ENCODE data around the gene DEXI. TPM values are rescaled to one million over a fixed set of nuclear protein-coding genes. Genes with fewer than 3 reads are reported as not detected.

Gene DEXI
- total and polyA plus RNA-seq, 9 of the 15 experiments (the other 6 are each of a cell fraction or from before 2014, with no cell fraction given): 2.9 to 40.1 (median 22.0) TPM

- peak; percentile 79 for TF ChIP-seq VEZF1 (CRISPR knock-in tag; IDR thresholded peaks at IDR 0.05)
- TF ChIP-seq MYBL2 (IDR thresholded peaks at IDR 0.05; ENCODE audit: low read depth): no peak
- no peak for TF ChIP-seq MYBL2 (CRISPR knock-in tag; IDR thresholded peaks at IDR 0.05; ENCODE audit: borderline replicate concordance)
- peak; percentile 18 to 37; a peak in 1 of 4 replicates for TF ChIP-seq ZMIZ1 (IDR thresholded peaks at IDR 0.05; ENCODE audit: low read depth in 2 of 2, low read length in 2 of 2)
- no peak for TF ChIP-seq RFX1 (IDR thresholded peaks at IDR 0.05)
- TF ChIP-seq ID3 (CRISPR knock-in tag; IDR thresholded peaks at IDR 0.05): no peak
- TF ChIP-seq ID3 (tag; IDR thresholded peaks at IDR 0.05): peak; percentile 69; the same call in 1 of the 2 replicates
- no peak for TF ChIP-seq ZNF561 (CRISPR knock-in tag; conservative IDR thresholded peaks at IDR 0.05)
- no peak for TF ChIP-seq FOS (IDR thresholded peaks at IDR 0.05; ENCODE audit: extremely low read depth, insufficient read length)
- TF ChIP-seq ZNF511 (CRISPR knock-in tag; IDR thresholded peaks at IDR 0.05): no peak
- no peak for TF ChIP-seq ETS2 (tag; IDR thresholded peaks at IDR 0.05; ENCODE audit: borderline replicate concordance, poor library complexity, severe bottlenecking)
- peak; percentile 95 for TF ChIP-seq ZNF395 (CRISPR knock-in tag; IDR thresholded peaks at IDR 0.05)
- no peak for TF ChIP-seq PHF21A (IDR thresholded peaks at IDR 0.05; ENCODE audit: borderline replicate concordance, low read depth)
- peak; percentile 91 for TF ChIP-seq HNRNPLL (IDR thresholded peaks at IDR 0.05; ENCODE audit: low read depth, low read length, poor library complexity, severe bottlenecking)
- TF ChIP-seq ARID3B (CRISPR knock-in tag; IDR thresholded peaks at IDR 0.05; ENCODE audit: borderline replicate concordance): no peak
Measured at GRCh38 chr16:10944249-10945064, 2.2 kb upstream of the DEXI start, which contains the start of gene CLEC16A (continued).

Data from K562 (cell line).